CD14-positive monocyte (primary cell): Measurements from ENCODE around the gene ANTXR1. TPM values are rescaled to one million over a fixed set of nuclear protein-coding genes. Genes with fewer than 3 reads are reported as not detected.

ENCODE experiments used
- DNase-seq, 3 donors: peaks; one replicate each; pipeline ENCODE4 v3.0.0-alpha.2; 2011 to 2022
- H2AFZ ChIP-seq: 2 replicates; pipeline ENCODE4 v1.6.0; 2012; ENCODE audit warnings: mild to moderate bottlenecking, low read depth, low read length, inconsistent platforms; ENCODE audit not compliant: insufficient read depth, poor library complexity, severe bottlenecking
- H3K27ac ChIP-seq, 2 donors: 1 replicate in 1 of 2; 2 replicates in 1 of 2; pipeline ENCODE4 v1.5.1; 2012 to 2013; ENCODE audit warnings: low read length in 2 of 2, control low read depth in 1 of 2, inconsistent platforms in 1 of 2, low read depth in 1 of 2, mild to moderate bottlenecking in 1 of 2
- H3K27me3 ChIP-seq, 2 donors: one replicate each; pipeline versions ENCODE4 v1.6.0 to v1.6.1; 2011 to 2013; ENCODE audit warnings: low read length in 2 of 2; ENCODE audit not compliant: control insufficient read depth in 2 of 2, insufficient read depth in 2 of 2
- H3K36me3 ChIP-seq, 2 donors: replicated peaks in 1 of 2; 1 replicate in 1 of 2; 2 replicates in 1 of 2; pipeline versions ENCODE4 v1.5.1 to v1.6.1; 2012 to 2013; ENCODE audit warnings: low read length in 2 of 2, control low read depth in 1 of 2, inconsistent platforms in 1 of 2, mild to moderate bottlenecking in 1 of 2; ENCODE audit not compliant: insufficient read depth in 2 of 2, control insufficient read depth in 1 of 2
- H3K4me1 ChIP-seq, 2 donors: 1 replicate in 1 of 2; 2 replicates in 1 of 2; pipeline versions ENCODE4 v1.5.1 to v1.6.1; 2012 to 2013; ENCODE audit warnings: low read length in 2 of 2, control low read depth in 1 of 2, inconsistent platforms in 1 of 2, mild to moderate bottlenecking in 1 of 2, moderate library complexity in 1 of 2; ENCODE audit not compliant: insufficient read depth in 2 of 2, control insufficient read depth in 1 of 2
- H3K4me2 ChIP-seq: replicated peaks from 2 replicates; pipeline ENCODE3; 2012; ENCODE audit warnings: low read length, moderate library complexity, mild to moderate bottlenecking; ENCODE audit not compliant: poor library complexity, severe bottlenecking; ENCODE audit errors: extremely low read depth
- H3K4me3 ChIP-seq, 3 experiments: fragments of 200-600 bp in 1 of 3; sonication (generic) in 1 of 3; replicated peaks in 1 of 3; 1 replicate in 2 of 3; 2 replicates in 1 of 3; pipeline ENCODE4 v1.5.1; 2011 to 2013; ENCODE audit warnings: low read length in 3 of 3, mild to moderate bottlenecking in 3 of 3, control low read depth in 2 of 3, low read depth in 2 of 3, inconsistent platforms in 1 of 3, moderate library complexity in 1 of 3
- H3K79me2 ChIP-seq: 2 replicates; pipeline ENCODE4 v1.6.0; 2012; ENCODE audit warnings: mild to moderate bottlenecking, control low read depth, inconsistent platforms, low read length, moderate library complexity; ENCODE audit not compliant: insufficient read depth
- H3K9ac ChIP-seq: 2 replicates; pipeline ENCODE4 v1.6.0; 2017; ENCODE audit warnings: low read length, mild to moderate bottlenecking; ENCODE audit not compliant: insufficient read depth, poor library complexity, severe bottlenecking
- H3K9me3 ChIP-seq, 2 donors: replicated peaks in 1 of 2; 1 replicate in 1 of 2; 2 replicates in 1 of 2; pipeline versions ENCODE4 v1.5.1 to v1.6.1; 2012 to 2013; ENCODE audit warnings: low read length in 2 of 2, control low read depth in 1 of 2; ENCODE audit not compliant: control insufficient read depth in 1 of 2, insufficient read depth in 1 of 2
- H4K20me1 ChIP-seq: 2 replicates; pipeline ENCODE4 v1.6.0; 2012; ENCODE audit warnings: mild to moderate bottlenecking, low read length, control low read depth, moderate library complexity; ENCODE audit not compliant: insufficient read depth
- H3K27ac Mint-ChIP-seq, 7 donors: one replicate each; pipeline ENCODE4 v1.8.0; 2020; ENCODE audit warnings: mild to moderate bottlenecking in 7 of 7, mixed read lengths in 7 of 7, moderate library complexity in 6 of 7, inconsistent platforms in 2 of 7
- H3K27me3 Mint-ChIP-seq, 3 donors: one replicate each; pipeline ENCODE4 v1.8.0; 2021 to 2022; ENCODE audit warnings: low read depth in 3 of 3, mild to moderate bottlenecking in 3 of 3, mixed read lengths in 3 of 3, moderate library complexity in 3 of 3, inconsistent platforms in 1 of 3
- H3K36me3 Mint-ChIP-seq, 2 donors: one replicate each; pipeline ENCODE4 v1.8.0; 2020; ENCODE audit warnings: mixed read lengths in 2 of 2, inconsistent platforms in 1 of 2, mild to moderate bottlenecking in 1 of 2
- H3K4me1 Mint-ChIP-seq: one replicate; pipeline ENCODE4 v1.8.0; 2020; ENCODE audit warnings: mild to moderate bottlenecking, mixed read lengths
- H3K4me3 Mint-ChIP-seq, 2 donors: one replicate each; pipeline ENCODE4 v1.8.0; 2020; ENCODE audit warnings: mild to moderate bottlenecking in 2 of 2, mixed read lengths in 2 of 2, moderate library complexity in 1 of 2
- H3K9me3 Mint-ChIP-seq, 7 donors: one replicate each; pipeline ENCODE4 v1.8.0; 2020 to 2022; ENCODE audit warnings: mixed read lengths in 7 of 7, mild to moderate bottlenecking in 6 of 7, moderate library complexity in 6 of 7, inconsistent platforms in 2 of 7
- CTCF ChIP-seq: fragments of 200-600 bp; IDR thresholded peaks from one replicate; pipeline ENCODE4 v1.8.0; 2022; ENCODE audit warnings: antibody characterized with exemption, mild to moderate bottlenecking
- WGBS: methylation state at CpG from one replicate; pipeline ENCODE4 v1.1.5; 2013; ENCODE audit warnings: missing lambda C conversion rate; ENCODE audit not compliant: insufficient coverage; 5-methylcytosine and 5-hydroxymethylcytosine counted together
- intact Hi-C, 2 donors: fragments of 100-400 bp; cut with micrococcal nuclease; formaldehyde crosslinking; loops; one replicate each; pipeline versions ENCODE4 v1.15.0 to v1.15.1; 2023
- polyA plus RNA-seq, 3 donors: library from polyadenylated mRNA; depleted of rRNA in 1 of 3; unstranded in 2 of 3; stranded (reverse) in 1 of 3; fragments of 300-500 nt in 2 of 3; fragments of >200 nt in 1 of 3; fragmentation: Illumina TruSeq in 2 of 3; gene quantifications; 1 replicate in 2 of 3; 2 replicates in 1 of 3; pipeline ENCODE4 v1.2.3, GENCODE V29; 2012 to 2021

The ANTXR1 gene
- polyA plus RNA-seq, 3 donors, result not detected

- no peak overlapping the region for H3K9ac ChIP-seq
- peak overlapping the region; percentile 14 for H3K4me2 ChIP-seq
- H3K27ac ChIP-seq, result no peak overlapping the region
- H3K4me3 Mint-ChIP-seq, result no peak overlapping the region
- H4K20me1 ChIP-seq, result no peaks in the 10 kb centered on the region
- no peaks in the 10 kb centered on the region for H3K9me3 Mint-ChIP-seq
- whole genome bisulfite sequencing, result 0% methylated on average over 2 of the region's 3 CpGs
- no peak overlapping the region for H3K4me3 ChIP-seq
- TF ChIP-seq CTCF, result no peak
- no peaks in the 10 kb centered on the region for H3K79me2 ChIP-seq
- H3K27me3 Mint-ChIP-seq, result peaks cover 0 to 9% (median 2%) of the 10 kb centered on the region in 3 donors
- H3K36me3 Mint-ChIP-seq, result no peaks in the 10 kb centered on the region
- intact Hi-C loops, result no loop called here
- H3K27ac Mint-ChIP-seq, result peak overlapping the region in 1 of 7 donors; percentile 25
- peaks cover 19 to 20% of the 10 kb centered on the region in 2 donors for H3K4me1 ChIP-seq
- H3K36me3 ChIP-seq, result no peaks in the 10 kb centered on the region
- H3K4me1 Mint-ChIP-seq, result peaks cover 21% of the 10 kb centered on the region
- H3K9me3 ChIP-seq, result no peaks in the 10 kb centered on the region
- no peaks in the 10 kb centered on the region for H3K27me3 ChIP-seq
- H2AFZ ChIP-seq, result no peak overlapping the region
- DNase-seq, result peak; percentile 36 to 49 (median 46)
Measured at GRCh38 chr2:69271831-69272257, 258.9 kb downstream of the ANTXR1 start.

DNA sequence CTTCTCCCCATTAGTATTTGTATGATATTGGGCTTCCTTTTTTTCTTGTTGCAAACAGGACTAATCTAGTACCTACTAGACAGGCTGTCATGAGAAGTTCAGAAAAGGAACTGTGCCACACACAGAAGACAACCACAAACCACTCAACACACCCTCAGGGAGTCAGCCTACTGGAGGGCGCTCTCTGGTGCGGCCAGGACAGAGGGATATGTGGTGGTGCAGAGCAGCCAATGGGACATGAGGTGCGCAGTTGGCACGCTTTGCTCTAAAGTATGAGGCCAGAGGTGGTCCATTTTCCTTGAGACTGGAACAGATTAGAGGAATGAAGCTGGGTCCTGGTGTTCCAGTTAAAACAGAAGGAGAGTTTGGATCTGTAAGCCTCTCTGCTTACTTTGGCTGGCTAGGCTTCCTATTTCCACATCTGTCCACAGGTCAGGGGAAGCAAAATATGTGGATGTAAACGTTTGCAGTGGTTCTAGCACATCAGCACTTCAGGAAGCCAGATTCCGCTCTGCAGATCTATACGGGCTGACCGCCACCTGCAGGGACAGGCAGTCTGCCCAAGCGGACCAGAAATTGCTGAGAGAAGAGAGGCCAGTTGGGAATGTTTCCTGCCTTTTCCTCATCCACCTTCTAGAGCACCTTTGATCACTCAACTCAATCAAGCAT, 260.0 kb downstream of the ANTXR1 start:
- Histone ChIP-seq H3K4me2 (peak overlapping the region; percentile 3), H3K27me3 (no peaks in the 10 kb centered on the region), H3K4me3 (no peak overlapping the region), H3K79me2 (no peaks in the 10 kb centered on the region), H2AFZ (no peak overlapping the region), H3K9ac (no peak overlapping the region), H3K36me3 (no peaks in the 10 kb centered on the region), H4K20me1 (no peaks in the 10 kb centered on the region), H3K9me3 (no peaks in the 10 kb centered on the region), H3K27ac (no peak overlapping the region), H3K4me1 (peaks cover 19 to 20% of the 10 kb centered on the region in 2 donors)
- intact Hi-C loops, result no loop called here
- Mint-ChIP-seq H3K27ac (peak overlapping the region in 3 of 7 donors; percentile 7 to 28 (median 26)), H3K9me3 (no peaks in the 10 kb centered on the region), H3K4me1 (peaks cover 21% of the 10 kb centered on the region), H3K4me3 (peak overlapping the region in 1 of 2 donors; percentile 54), H3K36me3 (no peaks in the 10 kb centered on the region), H3K27me3 (peaks cover 0 to 9% (median 2%) of the 10 kb centered on the region in 3 donors)
- 49% methylated on average over 3 of the region's 9 CpGs for WGBS
- DNase-seq, result peak; percentile 13 to 27 (median 21)
- TF ChIP-seq CTCF, result no peak
